CD4-positive, alpha-beta T cell treated with Interleukin-4 for 4 hours (primary cell): ENCODE results near the gene RCC2.

Source experiments
- DNase-seq: peaks from one replicate; pipeline ENCODE4 v3.0.0-alpha.2; 2020

The RCC2 gene

DNA sequence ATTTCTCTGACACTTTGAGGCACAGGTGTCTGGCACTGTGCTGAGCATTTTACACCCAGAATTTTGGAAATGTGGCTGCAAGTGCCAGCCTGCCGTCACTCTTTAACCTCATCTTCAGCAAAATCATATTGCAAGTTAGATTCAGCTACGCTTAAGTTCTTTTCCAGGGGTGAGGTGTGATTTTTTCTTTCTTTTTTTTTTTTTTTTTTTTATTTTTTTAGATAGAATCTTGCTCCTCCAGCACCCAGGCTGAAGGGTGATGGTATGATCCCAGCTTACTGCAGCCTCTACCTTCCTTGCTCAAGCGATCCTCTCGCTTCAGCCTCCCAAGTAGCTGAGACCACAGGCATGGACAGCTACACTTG, 2.5 kb upstream of the RCC2 start:
- no peak for DNase-seq

DNA sequence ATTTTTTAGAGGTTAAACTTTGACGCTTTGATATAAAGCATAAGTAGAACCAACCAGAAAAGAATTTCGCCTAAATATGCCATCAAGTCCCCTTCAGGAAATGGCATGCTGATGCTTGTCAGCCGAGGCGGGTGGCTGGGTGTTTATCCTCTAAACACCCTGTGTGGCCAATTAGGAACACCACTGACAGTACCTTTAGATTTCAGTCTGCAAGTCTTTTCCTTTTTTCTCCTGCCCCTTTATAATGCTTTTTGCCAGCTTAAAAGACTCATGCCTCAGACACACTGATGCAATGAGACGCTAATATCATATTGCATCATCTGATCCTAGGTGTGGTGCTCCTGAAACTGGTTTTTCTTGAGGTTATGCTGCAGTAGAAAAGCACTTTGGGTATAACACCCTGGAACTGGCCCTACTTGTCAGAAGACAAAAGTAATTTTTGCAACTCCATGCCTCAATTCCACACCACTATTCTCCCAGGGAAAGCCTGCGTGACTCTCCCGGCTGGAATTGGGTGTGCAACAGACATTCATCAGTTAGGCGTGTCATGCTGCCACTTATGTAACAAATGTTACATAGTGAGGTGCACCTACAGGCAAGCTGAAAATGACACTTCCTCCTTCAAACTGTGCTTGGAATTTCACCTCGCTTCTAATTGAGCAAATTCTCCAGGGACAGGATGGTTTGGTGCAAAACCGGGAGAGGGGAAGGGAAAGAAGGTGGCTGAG, 2.0 kb upstream of the RCC2 start:
- DNase-seq: no peak

GRCh38 chr1:17440827-17441168, 1.3 kb upstream of the RCC2 start:
- no peak for DNase-seq

- no peak for DNase-seq
These were observed 773 bp upstream of the RCC2 start for GRCh38 chr1:17440074-17440826.

GRCh38 chr1:17438318-17439249, 893 bp downstream of the RCC2 start:
- peak; percentile 45 for DNase-seq

- DNase-seq: peak; percentile 22
These were observed 1.7 kb downstream of the RCC2 start for GRCh38 chr1:17437580-17438317.

- DNase-seq: no peak
These were observed 2.3 kb downstream of the RCC2 start for GRCh38 chr1:17437260-17437579.

DNA sequence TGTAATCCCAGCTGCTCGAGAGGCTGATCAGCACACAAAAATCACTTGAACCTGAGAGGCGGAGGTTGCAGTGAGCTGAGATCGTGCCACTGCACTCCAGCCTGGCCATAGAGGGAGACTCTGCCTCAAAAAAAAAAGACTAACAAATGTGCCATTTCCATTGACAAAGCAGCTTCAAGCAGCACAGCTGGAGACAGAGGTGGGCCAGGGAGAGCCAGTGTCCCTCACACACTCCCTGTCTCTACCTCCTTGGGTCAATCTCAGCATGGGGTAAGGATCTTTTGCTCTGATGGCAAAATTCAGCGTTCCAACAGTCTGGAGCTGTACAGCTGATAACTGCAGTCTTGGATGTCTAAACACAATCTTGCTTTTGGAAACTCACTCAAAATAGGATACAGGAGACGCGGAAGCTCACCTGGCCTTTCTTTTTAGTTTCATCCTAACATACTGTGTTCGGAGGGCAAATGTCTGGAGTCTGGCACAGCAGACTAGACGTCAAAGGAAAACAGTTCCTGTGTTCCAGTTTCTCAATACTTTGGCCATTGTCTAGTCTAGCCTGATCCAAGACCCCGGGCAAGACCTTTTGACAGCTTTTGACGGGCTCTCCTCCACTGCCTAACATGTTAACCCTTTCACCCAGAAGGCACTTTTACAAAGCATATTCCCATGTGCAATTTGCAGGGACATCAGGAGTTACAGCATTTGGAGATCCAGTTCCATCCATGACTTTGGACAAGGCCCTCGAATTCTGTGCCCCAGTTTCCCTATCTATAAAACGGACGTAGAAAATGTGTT, 2.9 kb downstream of the RCC2 start:
- no peak for DNase-seq

DNA sequence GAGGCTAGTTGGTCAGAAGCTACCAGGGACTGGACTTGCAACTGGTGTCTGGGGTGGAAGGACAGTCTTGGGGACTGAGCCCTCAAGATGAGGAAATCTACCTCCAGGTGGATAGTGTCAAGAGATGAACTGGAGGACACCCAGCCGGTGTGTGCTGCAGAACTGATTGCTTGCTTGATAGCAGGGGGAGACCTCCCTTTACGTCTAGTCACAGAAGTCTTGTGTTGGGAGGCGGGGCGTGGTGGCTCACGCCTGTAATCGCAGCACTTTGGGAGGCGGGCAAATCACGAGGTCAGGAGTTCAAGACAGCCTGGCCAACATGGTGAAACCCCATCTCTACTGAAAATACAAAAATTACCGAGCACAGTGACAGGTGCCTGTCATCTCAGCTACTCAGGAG, 4.9 kb downstream of the RCC2 start:
- no peak for DNase-seq

DNA sequence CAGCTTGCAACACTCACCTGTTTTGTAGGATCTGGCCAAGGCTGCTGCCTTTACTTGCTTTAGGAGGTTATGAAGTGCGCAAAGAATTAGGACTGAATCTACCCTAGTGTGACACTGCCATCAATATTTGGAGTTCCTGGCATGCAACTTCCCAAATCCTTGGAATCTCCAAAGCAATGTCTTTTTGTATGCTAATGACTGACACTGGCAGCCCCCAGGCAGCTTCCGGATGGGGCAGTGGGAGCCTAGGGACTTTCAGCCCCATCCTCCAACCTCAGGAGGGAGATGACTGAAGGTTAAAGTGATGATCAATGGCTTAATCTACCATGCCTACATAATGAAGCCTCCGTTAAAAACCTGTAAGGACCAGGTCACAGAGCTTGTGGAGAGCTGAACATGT, 5.5 kb downstream of the RCC2 start:
- DNase-seq: no peak

DNA sequence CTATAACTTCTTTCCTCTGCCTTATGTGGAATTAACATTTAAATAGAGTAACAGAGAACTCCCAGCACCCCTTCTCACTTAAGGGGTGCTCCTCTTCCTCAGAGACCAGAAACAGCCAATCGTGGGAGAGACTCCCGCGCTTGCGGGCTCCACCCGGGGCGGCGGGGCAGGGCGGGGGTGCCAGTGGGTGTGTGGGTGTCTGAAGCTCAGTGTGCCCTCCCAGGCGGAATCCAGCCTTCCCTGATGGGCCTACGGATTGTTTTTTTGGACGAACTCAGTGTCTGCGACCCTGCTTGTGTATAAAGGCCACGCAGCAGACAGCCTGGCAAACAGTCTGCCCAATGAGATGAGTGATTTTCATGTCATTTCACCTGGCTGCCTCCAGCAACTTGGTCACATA, 6.2 kb downstream of the RCC2 start:
- no peak for DNase-seq

GRCh38 chr1:17432412-17432811, 7.1 kb downstream of the RCC2 start:
- no peak for DNase-seq

- DNase-seq: no peak
These were observed 10.3 kb downstream of the RCC2 start for GRCh38 chr1:17429183-17429582.

GRCh38 chr1:17427696-17428660, 11.5 kb downstream of the RCC2 start:
- no peak for DNase-seq

- DNase-seq: no peak
These were observed 13.5 kb downstream of the RCC2 start for GRCh38 chr1:17425806-17426600.

- DNase-seq: no peak
These were observed 15.7 kb downstream of the RCC2 start for GRCh38 chr1:17423781-17424245.

- no peak for DNase-seq
These were observed 17.0 kb downstream of the RCC2 start for GRCh38 chr1:17422461-17422860.

GRCh38 chr1:17420391-17420918, 19.0 kb downstream of the RCC2 start:
- DNase-seq: no peak

DNA sequence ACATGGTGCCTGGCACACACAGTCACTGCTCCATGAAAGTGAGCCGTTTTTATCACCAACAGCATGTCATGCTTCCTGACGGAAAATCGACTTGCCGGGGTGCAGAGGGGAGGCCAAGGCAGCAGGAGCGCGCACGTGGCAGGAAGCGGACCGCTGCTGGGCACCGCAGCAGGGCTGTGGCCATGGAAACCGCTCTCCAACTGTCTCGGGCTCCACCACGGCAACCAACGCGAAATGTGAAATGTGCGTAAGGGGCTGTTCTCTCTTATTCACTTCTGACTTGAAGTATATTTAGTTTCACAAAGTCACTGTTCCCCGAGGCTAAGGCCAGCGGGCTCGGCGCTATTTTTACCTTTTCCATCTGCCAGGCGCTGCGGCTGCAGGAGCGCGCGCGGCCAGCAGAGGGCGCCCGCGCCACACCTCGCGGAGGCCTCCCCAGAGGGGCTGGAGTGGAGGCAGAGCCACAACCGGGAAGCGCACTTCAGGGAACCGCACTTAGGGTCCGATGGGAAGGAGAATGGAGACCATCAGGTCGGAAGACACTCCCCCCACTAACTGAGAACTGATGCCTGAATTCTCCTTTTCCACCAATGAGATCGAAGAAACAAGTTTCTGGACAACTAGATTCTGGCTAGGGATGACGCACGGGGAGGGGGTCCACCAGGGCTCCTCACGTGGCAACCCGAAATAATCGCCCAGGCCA, 19.7 kb downstream of the RCC2 start:
- peak; percentile 51 for DNase-seq
